ENCODE results near the gene PIM2. TPM values are rescaled to one million over a fixed set of nuclear protein-coding genes. Genes with fewer than 3 reads are reported as not detected.

The PIM2 gene
- total and polyA plus RNA-seq, 2 of the 13 experiments (the other 11 are each of a cell fraction or from before 2014, with no cell fraction given) = 14.4 to 15.8 TPM

DNA sequence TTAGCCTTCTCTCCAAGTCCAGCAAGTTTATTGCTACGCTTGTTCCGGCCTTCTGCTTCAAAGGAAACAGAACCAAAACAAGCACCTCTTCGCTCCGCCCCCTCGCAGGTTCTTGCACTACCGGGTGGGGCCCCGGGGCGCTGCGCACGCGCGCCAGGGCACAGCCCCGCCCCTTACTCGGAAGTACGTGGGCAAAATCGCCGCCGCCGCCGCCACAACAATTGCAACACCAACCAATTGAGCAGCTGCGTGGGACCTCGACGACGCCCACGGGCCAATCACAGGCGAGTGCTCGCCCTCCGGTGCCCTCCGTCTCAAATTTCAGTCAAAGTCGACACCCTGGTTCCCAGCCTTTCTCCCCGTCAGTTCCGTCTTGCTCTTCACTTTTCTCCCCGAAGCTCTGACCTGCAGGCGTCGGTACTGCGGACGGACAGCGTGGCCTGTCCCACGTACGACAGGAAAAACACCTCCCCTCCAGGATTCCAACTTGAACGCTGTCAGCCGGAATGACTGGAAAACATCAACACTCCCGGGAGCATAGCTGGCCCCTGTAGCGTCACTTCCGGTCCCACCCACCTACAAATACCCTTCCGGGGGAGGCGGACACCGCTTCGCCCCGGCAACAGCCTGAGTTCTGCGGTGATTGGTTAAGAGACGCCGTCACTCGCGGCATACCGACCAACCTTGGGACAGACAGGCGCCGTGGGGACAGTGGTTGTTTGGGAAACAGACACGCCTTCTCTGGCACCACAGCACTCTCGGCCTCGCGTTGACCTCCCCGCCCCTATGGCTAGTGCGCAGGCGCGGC, 39.2 kb upstream of the PIM2 start (continued):
- no peak for TF ChIP-seq ZNF564 (CRISPR knock-in tag; IDR thresholded peaks at IDR 0.05)
- TF ChIP-seq DNMT3B (CRISPR knock-in tag; conservative IDR thresholded peaks at IDR 0.05) = no peak
- no peak for TF ChIP-seq ZNF367 (CRISPR knock-in tag; IDR thresholded peaks at IDR 0.05; ENCODE audit: borderline replicate concordance)
- TF ChIP-seq, protein P1, sequence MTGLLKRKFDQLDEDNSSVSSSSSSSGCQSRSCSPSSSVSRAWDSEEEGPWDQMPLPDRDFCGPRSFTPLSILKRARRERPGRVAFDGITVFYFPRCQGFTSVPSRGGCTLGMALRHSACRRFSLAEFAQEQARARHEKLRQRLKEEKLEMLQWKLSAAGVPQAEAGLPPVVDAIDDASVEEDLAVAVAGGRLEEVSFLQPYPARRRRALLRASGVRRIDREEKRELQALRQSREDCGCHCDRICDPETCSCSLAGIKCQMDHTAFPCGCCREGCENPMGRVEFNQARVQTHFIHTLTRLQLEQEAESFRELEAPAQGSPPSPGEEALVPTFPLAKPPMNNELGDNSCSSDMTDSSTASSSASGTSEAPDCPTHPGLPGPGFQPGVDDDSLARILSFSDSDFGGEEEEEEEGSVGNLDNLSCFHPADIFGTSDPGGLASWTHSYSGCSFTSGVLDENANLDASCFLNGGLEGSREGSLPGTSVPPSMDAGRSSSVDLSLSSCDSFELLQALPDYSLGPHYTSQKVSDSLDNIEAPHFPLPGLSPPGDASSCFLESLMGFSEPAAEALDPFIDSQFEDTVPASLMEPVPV (CRISPR knock-in tag; IDR thresholded peaks at IDR 0.05) = no peak
- no peak for TF ChIP-seq SETDB1 (CRISPR knock-in tag; IDR thresholded peaks at IDR 0.05; ENCODE audit: borderline replicate concordance)
- TF ChIP-seq, protein P2, sequence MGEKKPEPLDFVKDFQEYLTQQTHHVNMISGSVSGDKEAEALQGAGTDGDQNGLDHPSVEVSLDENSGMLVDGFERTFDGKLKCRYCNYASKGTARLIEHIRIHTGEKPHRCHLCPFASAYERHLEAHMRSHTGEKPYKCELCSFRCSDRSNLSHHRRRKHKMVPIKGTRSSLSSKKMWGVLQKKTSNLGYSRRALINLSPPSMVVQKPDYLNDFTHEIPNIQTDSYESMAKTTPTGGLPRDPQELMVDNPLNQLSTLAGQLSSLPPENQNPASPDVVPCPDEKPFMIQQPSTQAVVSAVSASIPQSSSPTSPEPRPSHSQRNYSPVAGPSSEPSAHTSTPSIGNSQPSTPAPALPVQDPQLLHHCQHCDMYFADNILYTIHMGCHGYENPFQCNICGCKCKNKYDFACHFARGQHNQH (CRISPR knock-in tag; IDR thresholded peaks at IDR 0.05) = peak; percentile 49; the same call in 1 of the 2 replicates
- TF ChIP-seq XBP1 (CRISPR knock-in tag; IDR thresholded peaks at IDR 0.05) = no peak
- TF ChIP-seq TEAD3 (CRISPR knock-in tag; optimal IDR thresholded peaks at IDR 0.05; ENCODE audit: borderline replicate concordance) = peak; percentile 27
- TF ChIP-seq KLF16 (CRISPR knock-in tag; IDR thresholded peaks at IDR 0.05) = peak in 1 of 2 experiments; percentile 59; a peak in 1 of 4 replicates
- 0 out of 2 replicates have a peak, but pooled peaks have one; percentile 38 for TF ChIP-seq ZNF350 (CRISPR knock-in tag; IDR thresholded peaks at IDR 0.05; ENCODE audit: borderline replicate concordance, low read depth)
- TF ChIP-seq SP2 (CRISPR knock-in tag; IDR thresholded peaks at IDR 0.05) = peak; percentile 89
- TF ChIP-seq, protein P3, sequence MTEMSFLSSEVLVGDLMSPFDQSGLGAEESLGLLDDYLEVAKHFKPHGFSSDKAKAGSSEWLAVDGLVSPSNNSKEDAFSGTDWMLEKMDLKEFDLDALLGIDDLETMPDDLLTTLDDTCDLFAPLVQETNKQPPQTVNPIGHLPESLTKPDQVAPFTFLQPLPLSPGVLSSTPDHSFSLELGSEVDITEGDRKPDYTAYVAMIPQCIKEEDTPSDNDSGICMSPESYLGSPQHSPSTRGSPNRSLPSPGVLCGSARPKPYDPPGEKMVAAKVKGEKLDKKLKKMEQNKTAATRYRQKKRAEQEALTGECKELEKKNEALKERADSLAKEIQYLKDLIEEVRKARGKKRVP (CRISPR knock-in tag; IDR thresholded peaks at IDR 0.05) = no peak
- no peak for TF ChIP-seq PAWR (CRISPR knock-in tag; IDR thresholded peaks at IDR 0.05; ENCODE audit: borderline replicate concordance)
- no peak for TF ChIP-seq TRIM24 (CRISPR knock-in tag; IDR thresholded peaks at IDR 0.05)
- TF ChIP-seq ZNF878 (CRISPR knock-in tag; IDR thresholded peaks at IDR 0.05) = no peak
- TF ChIP-seq FOSL1 (CRISPR knock-in tag; IDR thresholded peaks at IDR 0.05; ENCODE audit: borderline replicate concordance) = no peak
- TF ChIP-seq ZNF253 (CRISPR knock-in tag; IDR thresholded peaks at IDR 0.05; ENCODE audit: borderline replicate concordance) = no peak
- TF ChIP-seq, protein P4, sequence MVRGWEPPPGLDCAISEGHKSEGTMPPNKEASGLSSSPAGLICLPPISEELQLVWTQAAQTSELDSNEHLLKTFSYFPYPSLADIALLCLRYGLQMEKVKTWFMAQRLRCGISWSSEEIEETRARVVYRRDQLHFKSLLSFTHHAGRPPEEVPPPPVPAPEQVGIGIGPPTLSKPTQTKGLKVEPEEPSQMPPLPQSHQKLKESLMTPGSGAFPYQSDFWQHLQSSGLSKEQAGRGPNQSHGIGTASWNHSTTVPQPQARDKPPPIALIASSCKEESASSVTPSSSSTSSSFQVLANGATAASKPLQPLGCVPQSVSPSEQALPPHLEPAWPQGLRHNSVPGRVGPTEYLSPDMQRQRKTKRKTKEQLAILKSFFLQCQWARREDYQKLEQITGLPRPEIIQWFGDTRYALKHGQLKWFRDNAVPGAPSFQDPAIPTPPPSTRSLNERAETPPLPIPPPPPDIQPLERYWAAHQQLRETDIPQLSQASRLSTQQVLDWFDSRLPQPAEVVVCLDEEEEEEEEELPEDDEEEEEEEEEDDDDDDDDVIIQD (CRISPR knock-in tag; IDR thresholded peaks at IDR 0.05; ENCODE audit: low read depth) = no peak
- no peak for TF ChIP-seq PTBP1 (IDR thresholded peaks at IDR 0.05; ENCODE audit: low read depth, low read length, poor library complexity, severe bottlenecking)
- no peak for TF ChIP-seq HDAC1 (CRISPR knock-in tag; IDR thresholded peaks at IDR 0.05)
- TF ChIP-seq MEF2D (CRISPR knock-in tag; IDR thresholded peaks at IDR 0.05) = 0 out of 2 replicates have a peak, but pooled peaks have one; percentile 41
- no peak for TF ChIP-seq ZNF496 (CRISPR knock-in tag; IDR thresholded peaks at IDR 0.05; ENCODE audit: insufficient replicate concordance)
- TF ChIP-seq MIER3 (CRISPR knock-in tag; IDR thresholded peaks at IDR 0.05; ENCODE audit: borderline replicate concordance) = no peak

Data from HepG2 (cell line).